AG04450 (cell line): Measurements from ENCODE around the gene AMN. TPM values are rescaled to one million over a fixed set of nuclear protein-coding genes. Genes with fewer than 3 reads are reported as not detected.

ENCODE experiments used
- CTCF ChIA-PET: fragments of 300-600, 350-600 bp; formaldehyde crosslinking; extraction: SDS; loops from one replicate; lab custom pipeline; 2022; ENCODE audit warnings: antibody characterized with exemption, inconsistent platforms; lab: Charles Lee
- POLR2A ChIA-PET: fragments of 350-600 bp; formaldehyde crosslinking; extraction: SDS; loops from one replicate; lab custom pipeline; 2021; ENCODE audit warnings: antibody characterized with exemption, inconsistent platforms; lab: Yijun Ruan, JAX
- DNase-seq: peaks from one replicate; pipeline ENCODE4 v3.0.0-alpha.2; 2011; ENCODE audit warnings: low read depth, low spot score
- H3K27ac ChIP-seq: one replicate; pipeline ENCODE4 v1.5.1; 2012; ENCODE audit warnings: low read depth, low read length, control low read depth
- H3K27me3 ChIP-seq: one replicate; pipeline ENCODE4 v1.6.0; 2012; ENCODE audit warnings: low read length; ENCODE audit not compliant: control insufficient read depth, insufficient read depth
- H3K4me3 ChIP-seq: 2 replicates; pipeline ENCODE4 v1.5.1; 2011; ENCODE audit warnings: mild to moderate bottlenecking, low read depth, low read length, control low read depth
- H3K9me3 ChIP-seq: 2 replicates; pipeline ENCODE4 v1.5.1; 2012; ENCODE audit warnings: low read length; ENCODE audit not compliant: control insufficient read depth, insufficient read depth
- CTCF ChIP-seq: IDR thresholded peaks from 2 replicates; pipeline ENCODE4 v1.5.1; 2011; ENCODE audit warnings: low read depth, low read length, control low read depth, inconsistent platforms
- polyA plus RNA-seq: library from polyadenylated mRNA; depleted of rRNA; stranded (reverse); fragments of >200 nt; gene quantifications from 2 replicates; pipeline ENCODE4 v1.2.3, GENCODE V29; 2011

AMN gene
- polyA plus RNA-seq, 1 experiment: 0.06 TPM

GRCh38 chr14:102906616-102907302 is 15.7 kb upstream of the AMN start:
- no peak for TF ChIP-seq CTCF
- Histone ChIP-seq H3K9me3 (peaks cover 3% of the 10 kb centered on the region; the same call in 1 of the 2 replicates), H3K27me3 (no peaks in the 10 kb centered on the region), H3K27ac (no peak overlapping the region), H3K4me3 (no peak overlapping the region)
- DNase-seq: no peak
- ChIA-PET CTCF (no interaction called here), POLR2A (no interaction called here)

- no peak overlapping the region for H3K27ac ChIP-seq
- POLR2A ChIA-PET: no interaction called here
- H3K27me3 ChIP-seq: no peaks in the 10 kb centered on the region
- DNase-seq: no peak
- no peak overlapping the region for H3K4me3 ChIP-seq
- TF ChIP-seq CTCF: no peak
- H3K9me3 ChIP-seq: peaks cover 3% of the 10 kb centered on the region; the same call in 1 of the 2 replicates
- CTCF ChIA-PET: no interaction called here
Observed at GRCh38 chr14:102907303-102907844, 15.1 kb upstream of the AMN start.

GRCh38 chr14:102907980-102908730 is 14.3 kb upstream of the AMN start:
- Histone ChIP-seq H3K27ac (no peak overlapping the region), H3K4me3 (no peak overlapping the region), H3K27me3 (no peaks in the 10 kb centered on the region), H3K9me3 (peaks cover 3% of the 10 kb centered on the region; the same call in 1 of the 2 replicates)
- CTCF ChIA-PET: no interaction called here
- POLR2A ChIA-PET: no interaction called here
- TF ChIP-seq CTCF: no peak
- no peak for DNase-seq

GRCh38 chr14:102908766-102909455 is 13.6 kb upstream of the AMN start:
- no peak for TF ChIP-seq CTCF
- Histone ChIP-seq H3K27me3 (no peaks in the 10 kb centered on the region), H3K4me3 (no peak overlapping the region), H3K27ac (no peak overlapping the region), H3K9me3 (peaks cover 3% of the 10 kb centered on the region; the same call in 1 of the 2 replicates)
- DNase-seq: no peak
- ChIA-PET CTCF (no interaction called here), POLR2A (no interaction called here)
